Thyroid gland (tissue), 4 donors: ENCODE results near the gene HEPN1.

Source experiments
- CTCF ChIP-seq, 6 experiments: fragments of 200-600 bp in 3 of 6; fragments of 450-650 bp in 3 of 6; sonication (generic) in 3 of 6; IDR thresholded peaks; one replicate each; pipeline ENCODE4 v1.5.1; 2016 to 2019; ENCODE audit warnings: antibody characterized with exemption in 6 of 6, mild to moderate bottlenecking in 2 of 6, inconsistent platforms in 1 of 6, moderate library complexity in 1 of 6
- POLR2A ChIP-seq, 2 donors: fragments of 450-650 bp; IDR thresholded peaks; one replicate each; pipeline ENCODE4 v1.6.1; 2017; ENCODE audit warnings: antibody characterized with exemption in 2 of 2, mild to moderate bottlenecking in 2 of 2, moderate library complexity in 1 of 2

GRCh38 chr11:124920356-124920755 lies 1.3 kb downstream of the HEPN1 start:
- TF ChIP-seq CTCF (IDR thresholded peaks at IDR 0.05) (no peak), POLR2A (IDR thresholded peaks at IDR 0.05) (no peak)
